B cell (primary cell): ENCODE results near the gene BMPER. TPM values are rescaled to one million over a fixed set of nuclear protein-coding genes. Genes with fewer than 3 reads are reported as not detected.

ENCODE experiments used
- ATAC-seq: fragments of 200-7000 bp; cut with Tn5 transposase; one replicate; pipeline ENCODE4 v1.10.0; 2021; ENCODE audit warnings: low read depth, mild to moderate bottlenecking, moderate number of reproducible peaks, moderate library complexity
- CTCF ChIA-PET: fragments of 350-600 bp; sonication (Branson Sonifier 250); formaldehyde crosslinking; loops from one replicate; lab custom pipeline; 2021; ENCODE audit warnings: antibody characterized with exemption, inconsistent platforms; lab: Charles Lee
- POLR2A ChIA-PET: fragments of 350-600 bp; sonication (Branson Sonifier 250); formaldehyde crosslinking; loops from one replicate; lab custom pipeline; 2021; ENCODE audit warnings: antibody characterized with exemption; lab: Charles Lee
- DNase-seq: peaks from one replicate; pipeline ENCODE4 v3.0.0; 2013
- H2AFZ ChIP-seq: 2 replicates; pipeline ENCODE4 v1.6.1; 2012; ENCODE audit warnings: mild to moderate bottlenecking, low read depth, low read length; ENCODE audit not compliant: insufficient read depth, poor library complexity, severe bottlenecking
- H3K27ac ChIP-seq, 2 donors: 1 replicate in 1 of 2; 2 replicates in 1 of 2; pipeline ENCODE4 v1.5.1; 2012 to 2013; ENCODE audit warnings: low read length in 2 of 2, mild to moderate bottlenecking in 2 of 2, moderate library complexity in 1 of 2
- H3K27me3 ChIP-seq, 4 experiments: fragments of 200-600 bp in 1 of 4; sonication (generic) in 1 of 4; replicated peaks in 1 of 4; 1 replicate in 2 of 4; 2 replicates in 2 of 4; pipeline versions ENCODE4 v1.6.1 to v1.7.0; 2013 to 2016; ENCODE audit warnings: low read length in 3 of 4, mild to moderate bottlenecking in 2 of 4, mixed read lengths in 1 of 4, moderate library complexity in 1 of 4; ENCODE audit not compliant: insufficient read depth in 4 of 4, control insufficient read depth in 3 of 4; ENCODE audit errors: control extremely low read depth in 1 of 4
- H3K36me3 ChIP-seq, 2 experiments: replicated peaks in 1 of 2; 1 replicate in 1 of 2; 2 replicates in 1 of 2; pipeline versions ENCODE4 v1.6.1 to v1.7.1; 2013; ENCODE audit warnings: low read length in 1 of 2; ENCODE audit not compliant: insufficient read depth in 2 of 2, control insufficient read depth in 1 of 2; ENCODE audit errors: control extremely low read depth in 1 of 2, extremely low read depth in 1 of 2
- H3K4me1 ChIP-seq, 2 donors: fragments of 200-600 bp in 1 of 2; sonication (generic) in 1 of 2; 1 replicate in 1 of 2; 2 replicates in 1 of 2; pipeline versions ENCODE4 v1.5.1 to v1.6.1; 2013 to 2017; ENCODE audit warnings: low read length in 2 of 2; ENCODE audit not compliant: control insufficient read depth in 2 of 2, insufficient read depth in 2 of 2
- H3K4me2 ChIP-seq: replicated peaks from 2 replicates; pipeline ENCODE3; 2012; ENCODE audit warnings: mild to moderate bottlenecking, low read depth, low read length; ENCODE audit not compliant: poor library complexity, severe bottlenecking
- H3K4me3 ChIP-seq, 5 experiments: fragments of 200-600 bp in 1 of 5; sonication (generic) in 1 of 5; 1 replicate in 3 of 5; 2 replicates in 2 of 5; pipeline versions ENCODE4 v1.5.1 to v1.7.0; 2011 to 2016; ENCODE audit warnings: low read length in 4 of 5, mild to moderate bottlenecking in 4 of 5, low read depth in 2 of 5, control low read depth in 1 of 5, moderate library complexity in 1 of 5; ENCODE audit not compliant: insufficient read depth in 1 of 5; ENCODE audit errors: control extremely low read depth in 1 of 5, extremely low read depth in 1 of 5
- H3K79me2 ChIP-seq: fragments of 200-600 bp; sonication (generic); one replicate; pipeline ENCODE4 v1.6.0; 2016; ENCODE audit warnings: low read length; ENCODE audit not compliant: control insufficient read depth, insufficient read depth
- H3K9ac ChIP-seq: fragments of 200-600 bp; sonication (generic); 2 replicates; pipeline ENCODE4 v1.6.1; 2017; ENCODE audit warnings: mild to moderate bottlenecking, low read length, moderate library complexity
- H3K9me3 ChIP-seq, 3 donors: one replicate each; pipeline versions ENCODE4 v1.6.1 to v1.7.1; 2013; ENCODE audit warnings: low read length in 2 of 3; ENCODE audit not compliant: control insufficient read depth in 2 of 3, insufficient read depth in 1 of 3; ENCODE audit errors: control extremely low read depth in 1 of 3
- H4K20me1 ChIP-seq: 2 replicates; pipeline ENCODE4 v1.6.0; 2012; ENCODE audit warnings: mild to moderate bottlenecking, low read length; ENCODE audit not compliant: insufficient read depth, control insufficient read depth, poor library complexity, severe bottlenecking
- H3K27ac Mint-ChIP-seq: one replicate; pipeline ENCODE4 v1.8.0; 2021; ENCODE audit warnings: mixed read lengths
- H3K27me3 Mint-ChIP-seq: one replicate; pipeline ENCODE4 v1.8.0; 2021; ENCODE audit warnings: mixed read lengths
- H3K4me1 Mint-ChIP-seq: one replicate; pipeline ENCODE4 v1.8.0; 2021; ENCODE audit warnings: mixed read lengths
- H3K4me3 Mint-ChIP-seq: one replicate; pipeline ENCODE4 v1.8.0; 2021; ENCODE audit warnings: mixed read lengths
- H3K9me3 Mint-ChIP-seq: one replicate; pipeline ENCODE4 v1.8.0; 2022; ENCODE audit warnings: mixed read lengths; ENCODE audit not compliant: insufficient read depth
- EZH2 ChIP-seq: IDR thresholded peaks from 2 replicates; pipeline ENCODE4 v1.6.1; 2012; ENCODE audit warnings: borderline replicate concordance, low read depth, mild to moderate bottlenecking, moderate library complexity, low read length; ENCODE audit not compliant: insufficient read depth, poor library complexity, severe bottlenecking
- WGBS: methylation state at CpG from one replicate; pipeline ENCODE4 v1.1.5; 2013; ENCODE audit warnings: missing lambda C conversion rate; ENCODE audit not compliant: insufficient coverage; 5-methylcytosine and 5-hydroxymethylcytosine counted together
- intact Hi-C: fragments of 100-400 bp; cut with micrococcal nuclease; formaldehyde crosslinking; loops from one replicate; pipeline ENCODE4 v1.10.0; 2022
- polyA plus RNA-seq: library from polyadenylated mRNA; depleted of rRNA; stranded (reverse); fragments of >200 nt; gene quantifications from 2 replicates; pipeline ENCODE4 v1.2.3, GENCODE V29; 2012
- total RNA-seq, 2 donors: library from RNA; stranded (reverse); fragments of 120-200 nt in 1 of 2; gene quantifications; 1 replicate in 1 of 2; 2 replicates in 1 of 2; pipeline versions ENCODE4 v1.2.3 to v1.2.4, GENCODE V29; 2013 to 2022
- TF ChIP-seq, protein P1 (sequence below): fragments of 200-600 bp; IDR thresholded peaks from one replicate; pipeline ENCODE4 v1.8.0; 2022; ENCODE audit warnings: antibody characterized with exemption, mild to moderate bottlenecking

The BMPER gene
- total and polyA plus RNA-seq, 2 donors (not counting 1 experiment from before 2014, with no cell fraction given), result not detected

DNA sequence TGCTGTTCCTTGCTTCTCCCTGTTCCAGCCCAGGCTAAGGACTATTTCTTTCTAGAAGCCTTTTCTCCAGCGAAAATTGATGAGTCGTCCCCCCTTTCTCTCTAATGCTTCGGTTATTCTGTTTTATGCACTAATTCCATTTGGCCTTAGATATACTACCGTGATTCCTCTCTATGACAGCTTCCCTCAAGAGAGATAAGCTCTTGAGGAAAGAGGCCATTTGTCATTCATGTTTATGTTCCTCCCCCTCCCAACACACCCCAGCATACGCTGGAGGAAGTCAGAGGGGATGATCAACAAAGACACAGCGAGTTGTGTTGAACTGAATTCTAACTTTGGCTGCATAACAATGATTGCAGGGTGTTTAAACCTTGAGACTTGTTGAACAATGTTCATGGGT is 198.8 kb downstream of the BMPER start:
- Histone ChIP-seq H3K36me3 (no peaks in the 10 kb centered on the region), H3K4me2 (no peak overlapping the region), H3K4me3 (no peak overlapping the region), H3K27ac (no peak overlapping the region), H3K4me1 (no peaks in the 10 kb centered on the region), H3K9me3 (no peaks in the 10 kb centered on the region), H2AFZ (no peak overlapping the region), H3K9ac (no peak overlapping the region), H3K79me2 (no peaks in the 10 kb centered on the region), H3K27me3 (no peaks in the 10 kb centered on the region), H4K20me1 (no peaks in the 10 kb centered on the region)
- CTCF ChIA-PET, result no interaction called here
- Mint-ChIP-seq H3K4me1 (no peaks in the 10 kb centered on the region), H3K9me3 (no peaks in the 10 kb centered on the region), H3K4me3 (no peak overlapping the region), H3K27ac (no peak overlapping the region), H3K27me3 (no peaks in the 10 kb centered on the region)
- 63% methylated on average over 4 of the region's 6 CpGs for WGBS
- TF ChIP-seq, protein P1, sequence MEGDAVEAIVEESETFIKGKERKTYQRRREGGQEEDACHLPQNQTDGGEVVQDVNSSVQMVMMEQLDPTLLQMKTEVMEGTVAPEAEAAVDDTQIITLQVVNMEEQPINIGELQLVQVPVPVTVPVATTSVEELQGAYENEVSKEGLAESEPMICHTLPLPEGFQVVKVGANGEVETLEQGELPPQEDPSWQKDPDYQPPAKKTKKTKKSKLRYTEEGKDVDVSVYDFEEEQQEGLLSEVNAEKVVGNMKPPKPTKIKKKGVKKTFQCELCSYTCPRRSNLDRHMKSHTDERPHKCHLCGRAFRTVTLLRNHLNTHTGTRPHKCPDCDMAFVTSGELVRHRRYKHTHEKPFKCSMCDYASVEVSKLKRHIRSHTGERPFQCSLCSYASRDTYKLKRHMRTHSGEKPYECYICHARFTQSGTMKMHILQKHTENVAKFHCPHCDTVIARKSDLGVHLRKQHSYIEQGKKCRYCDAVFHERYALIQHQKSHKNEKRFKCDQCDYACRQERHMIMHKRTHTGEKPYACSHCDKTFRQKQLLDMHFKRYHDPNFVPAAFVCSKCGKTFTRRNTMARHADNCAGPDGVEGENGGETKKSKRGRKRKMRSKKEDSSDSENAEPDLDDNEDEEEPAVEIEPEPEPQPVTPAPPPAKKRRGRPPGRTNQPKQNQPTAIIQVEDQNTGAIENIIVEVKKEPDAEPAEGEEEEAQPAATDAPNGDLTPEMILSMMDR, result no peak
- TF ChIP-seq EZH2, result no peak
- intact Hi-C loops, result no loop called here
- ATAC-seq (no peak), DNase-seq (no peak)
- POLR2A ChIA-PET, result no interaction called here

GRCh38 chr7:34104992-34105391 is 199.7 kb downstream of the BMPER start:
- no peak overlapping the region for H3K27ac ChIP-seq
- no peaks in the 10 kb centered on the region for H3K27me3 Mint-ChIP-seq
- no peaks in the 10 kb centered on the region for H3K4me1 ChIP-seq
- no peak for ATAC-seq
- no peak overlapping the region for H3K9ac ChIP-seq
- DNase-seq, result no peak
- H3K4me3 ChIP-seq, result no peak overlapping the region
- H3K4me3 Mint-ChIP-seq, result no peak overlapping the region
- H2AFZ ChIP-seq, result no peak overlapping the region
- no peaks in the 10 kb centered on the region for H3K4me1 Mint-ChIP-seq
- CTCF ChIA-PET, result interaction anchor here (0.6 kb wide), 1 partner anchor 21 kb away, joined by 3 read pairs; no protein-coding TSS in a partner anchor
- H3K4me2 ChIP-seq, result no peak overlapping the region
- no peaks in the 10 kb centered on the region for H3K9me3 Mint-ChIP-seq
- WGBS, result 100% methylated on average over 1 of the region's 1 CpG
- TF ChIP-seq, protein P1, result no peak
- TF ChIP-seq EZH2, result no peak
- H3K27ac Mint-ChIP-seq, result no peak overlapping the region
- no peaks in the 10 kb centered on the region for H3K79me2 ChIP-seq
- no peaks in the 10 kb centered on the region for H3K36me3 ChIP-seq
- intact Hi-C loops, result no loop called here
- H4K20me1 ChIP-seq, result no peaks in the 10 kb centered on the region
- H3K27me3 ChIP-seq, result no peaks in the 10 kb centered on the region
- POLR2A ChIA-PET, result no interaction called here
- H3K9me3 ChIP-seq, result no peaks in the 10 kb centered on the region
